Ishikawa (cell line): ENCODE measurements around the gene CCDC106.

Source experiments
- CEBPB ChIP-seq: IDR thresholded peaks from 2 replicates; pipeline ENCODE4 v1.6.1; 2012
- CREB1 ChIP-seq: IDR thresholded peaks from 2 replicates; pipeline ENCODE4 v1.6.1; 2012; ENCODE audit warnings: low read depth
- EGR1 ChIP-seq: IDR thresholded peaks from 2 replicates; pipeline ENCODE4 v1.6.1; 2012
- EP300 ChIP-seq: IDR thresholded peaks from 2 replicates; pipeline ENCODE4 v1.6.1; 2012; ENCODE audit warnings: borderline replicate concordance
- FOXM1 ChIP-seq: IDR thresholded peaks from 2 replicates; pipeline ENCODE4 v1.6.1; 2012; ENCODE audit warnings: low read depth, borderline replicate concordance
- MAX ChIP-seq: IDR thresholded peaks from 2 replicates; pipeline ENCODE4 v1.6.1; 2012
- NFIC ChIP-seq: IDR thresholded peaks from 2 replicates; pipeline ENCODE4 v1.6.1; 2012
- RAD21 ChIP-seq: IDR thresholded peaks from 2 replicates; pipeline ENCODE4 v1.6.1; 2012; ENCODE audit warnings: low read depth
- REST ChIP-seq: IDR thresholded peaks from 2 replicates; pipeline ENCODE4 v1.6.1; 2012; ENCODE audit warnings: low read depth, mild to moderate bottlenecking
- TAF1 ChIP-seq: IDR thresholded peaks from 2 replicates; pipeline ENCODE4 v1.6.1; 2012; ENCODE audit warnings: low read depth, mild to moderate bottlenecking
- TCF12 ChIP-seq: IDR thresholded peaks from 2 replicates; pipeline ENCODE4 v1.6.1; 2012; ENCODE audit warnings: low read depth
- TEAD4 ChIP-seq: IDR thresholded peaks from 2 replicates; pipeline ENCODE4 v1.6.1; 2012
- YY1 ChIP-seq: IDR thresholded peaks from 2 replicates; pipeline ENCODE4 v1.6.1; 2012; ENCODE audit warnings: low read depth
- ZBTB7A ChIP-seq: IDR thresholded peaks from 2 replicates; pipeline ENCODE4 v1.6.1; 2012; ENCODE audit warnings: low read depth
- TF ChIP-seq, protein P1 (sequence below): IDR thresholded peaks from 2 replicates; pipeline ENCODE4 v1.6.1; 2012

The CCDC106 gene

GRCh38 chr19:55676383-55676782, 28.4 kb downstream of the CCDC106 start:
- TF ChIP-seq ZBTB7A (no peak), REST (no peak), CEBPB (no peak), TCF12 (no peak), FOXM1 (no peak), CREB1 (no peak), EGR1 (no peak), TEAD4 (no peak), RAD21 (no peak)
- TF ChIP-seq, protein P1, sequence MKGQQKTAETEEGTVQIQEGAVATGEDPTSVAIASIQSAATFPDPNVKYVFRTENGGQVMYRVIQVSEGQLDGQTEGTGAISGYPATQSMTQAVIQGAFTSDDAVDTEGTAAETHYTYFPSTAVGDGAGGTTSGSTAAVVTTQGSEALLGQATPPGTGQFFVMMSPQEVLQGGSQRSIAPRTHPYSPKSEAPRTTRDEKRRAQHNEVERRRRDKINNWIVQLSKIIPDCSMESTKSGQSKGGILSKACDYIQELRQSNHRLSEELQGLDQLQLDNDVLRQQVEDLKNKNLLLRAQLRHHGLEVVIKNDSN = no peak

DNA sequence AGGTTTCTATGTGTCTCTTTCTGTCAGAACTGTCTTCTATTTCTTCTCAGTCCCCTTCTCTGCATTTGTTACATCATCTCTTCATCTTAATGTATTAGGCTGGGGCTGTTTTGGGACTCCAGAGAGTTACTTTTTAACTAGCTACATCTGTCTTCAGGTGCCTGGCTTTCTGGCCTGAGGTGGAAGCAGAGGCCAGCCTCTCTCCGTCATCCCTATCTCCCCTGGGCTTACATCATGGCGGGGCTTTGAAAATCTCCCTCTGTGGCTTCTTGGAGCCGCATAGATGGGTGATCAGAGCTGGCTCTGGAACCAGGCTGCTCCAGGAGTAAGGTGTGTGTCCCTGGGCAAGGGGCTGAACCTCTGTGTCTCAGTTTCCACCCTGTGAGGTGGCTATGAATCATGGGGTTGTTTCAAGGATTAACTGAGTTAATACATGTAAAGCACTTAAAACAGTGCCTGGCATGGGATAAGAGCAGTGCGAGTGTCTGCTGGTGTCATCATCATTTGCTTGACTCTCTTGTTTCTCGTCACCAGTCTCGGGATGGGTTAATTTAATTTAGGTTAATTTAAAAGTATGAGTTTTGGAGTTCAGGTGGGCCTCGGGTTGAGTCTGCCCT, 29.0 kb downstream of the CCDC106 start:
- TF ChIP-seq EGR1 = no peak
- TF ChIP-seq TAF1 = no peak
- TF ChIP-seq CEBPB = no peak
- no peak for TF ChIP-seq ZBTB7A
- TF ChIP-seq REST = no peak
- no peak for TF ChIP-seq TEAD4
- TF ChIP-seq FOXM1 = no peak
- no peak for TF ChIP-seq EP300
- no peak for TF ChIP-seq YY1
- TF ChIP-seq, protein P1 = no peak
- TF ChIP-seq TCF12 = no peak
- TF ChIP-seq MAX = no peak
- no peak for TF ChIP-seq NFIC
- no peak for TF ChIP-seq CREB1
- TF ChIP-seq RAD21 = no peak

DNA sequence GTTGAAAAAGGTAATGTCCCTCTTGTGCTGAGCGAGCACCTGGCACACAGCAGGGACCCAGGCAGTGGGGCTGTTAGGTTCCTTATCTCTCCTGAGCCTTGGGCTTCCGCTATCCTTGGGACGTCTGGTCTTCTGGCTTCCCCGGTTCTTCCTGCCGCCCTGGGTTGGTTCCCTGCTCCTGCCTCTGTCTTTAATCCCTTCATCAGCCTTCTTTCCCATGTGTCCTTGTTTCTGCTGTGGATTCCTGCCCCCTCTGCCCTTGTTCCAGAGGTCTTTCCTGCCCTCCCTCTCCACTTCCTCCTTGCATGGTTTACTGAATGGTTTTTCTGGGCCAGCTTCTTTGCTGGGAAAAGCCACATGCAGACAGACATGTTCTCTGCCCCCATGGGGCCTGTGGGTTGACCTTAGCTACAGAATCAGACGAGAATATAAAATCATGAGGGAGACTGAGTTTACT, 29.6 kb downstream of the CCDC106 start:
- TF ChIP-seq YY1 = no peak
- no peak for TF ChIP-seq CEBPB
- no peak for TF ChIP-seq CREB1
- no peak for TF ChIP-seq NFIC

- no peak for TF ChIP-seq TEAD4
These were observed 30.2 kb downstream of the CCDC106 start for GRCh38 chr19:55678121-55678671.

DNA sequence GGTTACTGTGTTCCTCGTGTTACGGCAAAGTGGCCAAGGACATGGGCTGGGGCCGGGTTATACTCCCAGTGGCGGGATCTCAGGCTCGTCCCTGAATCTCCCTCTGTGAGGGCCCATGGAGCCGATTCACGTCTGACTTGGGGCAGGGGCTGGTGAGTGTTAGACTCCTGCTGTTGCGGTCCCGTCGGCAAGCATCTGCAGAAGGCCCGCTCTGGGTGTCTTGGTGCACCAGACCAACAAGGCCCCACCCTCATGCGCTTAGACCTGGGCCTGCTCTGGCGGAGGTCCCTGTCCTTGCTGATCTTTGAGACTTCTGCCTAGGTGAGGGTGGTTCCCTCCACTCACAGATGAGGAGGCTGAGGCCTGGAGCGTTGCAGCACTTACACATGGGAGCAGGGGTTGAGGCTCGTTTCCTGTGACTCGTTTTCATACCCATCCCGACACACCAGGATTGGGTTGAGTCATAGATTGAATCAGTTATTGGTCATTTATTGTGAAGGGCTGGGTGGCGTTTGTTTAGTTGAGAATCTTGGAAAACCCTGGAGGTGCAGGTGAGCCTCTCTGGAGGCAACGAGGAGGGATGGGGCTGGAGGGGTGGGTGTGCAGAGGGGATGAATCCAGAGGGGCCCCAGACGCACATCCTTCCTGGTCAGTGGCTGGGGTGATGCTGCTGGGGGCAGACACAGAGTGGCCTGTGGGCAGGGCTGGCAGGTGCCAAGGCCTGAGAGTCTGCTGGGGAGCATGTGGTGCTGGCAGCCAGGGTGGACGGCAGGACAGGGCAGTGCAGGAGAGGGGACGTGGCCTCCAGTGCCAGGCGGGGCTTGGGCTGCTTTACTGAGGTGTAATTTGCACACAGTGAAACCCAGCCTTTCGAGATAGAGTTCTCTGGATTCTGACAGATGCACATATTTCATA, 31.6 kb downstream of the CCDC106 start:
- TF ChIP-seq REST (no peak), FOXM1 (no peak), CEBPB (no peak), NFIC (no peak), TAF1 (no peak)
- TF ChIP-seq, protein P1 = no peak
